ENCODE measurements around the gene FNBP1.

FNBP1 gene

DNA sequence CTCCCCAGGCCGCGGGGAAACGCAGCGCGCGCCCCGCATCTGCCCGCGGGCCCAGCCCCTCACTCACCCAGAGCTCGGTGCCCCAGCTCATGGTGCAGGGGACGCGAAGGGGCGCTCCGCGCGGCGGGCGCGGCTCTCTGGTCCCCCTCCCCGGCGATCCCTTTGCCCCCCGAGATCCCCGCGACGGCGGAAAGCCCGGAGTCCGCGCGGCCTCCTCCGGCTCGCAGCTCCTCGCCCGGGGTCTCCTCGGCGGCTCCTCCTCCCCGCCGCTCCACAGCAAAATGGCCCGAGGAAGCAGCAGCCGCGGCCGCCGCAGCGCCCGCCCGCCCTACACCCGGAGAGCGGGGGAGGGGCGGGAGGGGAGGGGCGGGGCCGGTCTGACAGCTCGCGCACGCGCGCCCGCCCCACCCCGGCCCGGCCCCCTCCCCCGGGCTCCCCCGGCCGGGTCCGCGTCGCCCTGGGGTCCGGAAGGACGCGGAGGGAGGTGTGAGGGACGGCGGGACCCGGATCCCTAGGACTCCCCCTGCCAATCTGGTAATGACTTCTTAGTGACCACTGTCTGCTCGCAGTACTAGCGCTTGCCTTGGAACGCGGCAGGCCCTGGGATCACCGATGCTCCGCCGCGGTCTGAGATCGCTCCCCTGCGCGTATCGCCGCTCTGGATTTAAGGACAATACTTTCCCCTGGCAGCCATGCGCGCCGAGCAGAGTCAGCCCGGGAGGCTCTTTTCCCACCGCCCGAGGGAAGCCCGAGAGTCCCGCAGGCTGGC, at the start of gene FNBP1:
TSS of gene FNBP1 (minus strand) at position 305 of the 769 bp plus-strand sequence. CDS start at position 91, 214 bp downstream.
- DNase-seq: peak; percentile 87

DNA sequence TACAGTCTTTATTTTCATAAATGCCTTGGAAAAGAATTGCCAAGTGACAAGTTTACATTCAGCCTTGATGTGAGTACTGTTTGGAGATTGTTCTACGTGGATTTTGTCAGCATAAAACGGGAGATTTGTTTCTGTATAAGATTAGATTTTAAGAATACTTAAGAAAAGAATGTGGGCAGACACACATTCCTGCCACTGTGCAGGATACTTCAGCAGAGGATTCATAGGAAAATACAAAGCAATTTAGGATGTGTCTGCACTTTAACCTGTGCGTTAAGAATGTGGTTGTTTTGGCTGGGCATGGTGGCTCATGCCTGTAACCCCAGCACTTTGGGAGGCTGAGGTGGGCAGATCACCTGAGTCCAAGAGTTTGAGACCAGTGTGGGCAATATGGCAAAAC, 47.9 kb upstream of the FNBP1 start:
- no peak for DNase-seq

DNA sequence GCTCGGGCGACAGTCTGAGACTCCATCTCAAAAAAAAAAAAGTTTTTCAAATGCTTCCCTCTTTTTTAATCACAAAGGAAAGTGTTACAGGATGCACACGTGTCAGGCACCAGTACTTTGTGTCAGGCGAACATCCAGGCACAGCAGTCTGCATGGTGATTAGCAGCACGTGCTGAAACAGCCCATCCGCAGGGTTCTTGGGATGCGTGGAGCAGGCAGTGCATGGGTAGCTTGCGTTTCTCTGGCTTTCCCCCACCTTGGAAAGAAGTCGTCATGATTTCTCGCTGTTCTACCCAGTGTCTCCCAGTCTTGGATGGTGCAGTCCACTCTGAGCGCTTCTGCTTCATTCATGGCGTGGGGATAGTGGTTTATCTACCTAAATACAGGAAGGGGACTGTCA, 46.2 kb upstream of the FNBP1 start:
- DNase-seq: no peak

DNA sequence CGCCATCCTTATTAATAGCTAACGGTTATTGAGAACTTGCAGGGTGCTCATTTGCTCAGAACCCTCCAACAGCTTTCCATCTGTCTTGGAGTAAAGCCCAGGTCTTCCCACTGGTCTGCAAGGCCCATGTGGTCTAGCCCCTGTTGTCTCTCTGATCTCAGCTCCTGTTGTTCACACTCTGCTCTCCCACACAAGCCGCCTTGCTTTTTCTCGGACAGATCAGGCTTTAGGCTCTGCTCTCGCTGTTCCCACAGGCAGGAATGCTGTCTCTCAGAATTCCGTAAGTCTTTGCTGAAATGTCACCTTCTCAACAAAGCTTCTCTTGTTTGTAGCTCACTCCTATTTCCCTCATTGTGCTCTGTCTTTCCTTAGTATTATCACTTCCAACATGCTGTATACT, 45.1 kb upstream of the FNBP1 start:
- DNase-seq: no peak

DNA sequence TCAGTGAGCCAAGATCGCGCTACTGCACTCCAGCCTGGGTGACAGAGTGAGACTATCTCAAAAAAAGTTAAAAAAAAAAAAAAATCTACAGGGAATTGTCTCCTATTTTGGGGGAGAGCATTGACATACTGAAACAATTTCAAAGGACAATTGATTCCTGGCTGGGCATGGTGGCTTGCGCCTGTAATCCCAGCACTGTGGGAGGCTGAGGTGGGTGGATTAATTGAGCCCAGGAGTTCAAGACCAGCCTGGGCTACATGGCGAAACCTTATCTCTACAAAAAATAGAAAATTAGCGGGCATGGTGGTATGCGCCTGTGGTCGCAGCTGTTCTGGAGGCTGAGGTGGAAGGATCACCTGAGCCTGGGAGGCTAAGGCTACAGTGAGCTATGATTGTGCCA, 41.3 kb upstream of the FNBP1 start:
- no peak for DNase-seq

DNA sequence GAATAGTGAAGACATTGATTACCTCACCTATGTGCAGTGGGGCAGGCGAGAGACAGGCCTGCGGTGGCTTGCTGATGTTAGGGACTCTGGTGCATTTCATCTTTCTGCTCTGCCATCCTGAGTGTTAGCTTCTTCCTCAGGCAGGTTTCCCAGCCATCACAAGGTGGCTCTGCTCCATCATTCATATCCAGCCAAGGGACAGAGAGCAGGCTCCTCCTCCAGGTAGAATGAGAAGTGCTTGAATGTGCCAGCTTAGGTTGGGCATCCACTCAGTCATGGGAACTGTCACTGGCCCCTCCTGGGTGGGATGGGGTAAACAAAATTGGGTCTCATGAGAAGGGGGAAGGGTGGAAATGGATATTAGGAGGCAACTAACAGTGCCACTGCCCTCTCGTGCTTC, 35.6 kb upstream of the FNBP1 start:
- DNase-seq: no peak

DNA sequence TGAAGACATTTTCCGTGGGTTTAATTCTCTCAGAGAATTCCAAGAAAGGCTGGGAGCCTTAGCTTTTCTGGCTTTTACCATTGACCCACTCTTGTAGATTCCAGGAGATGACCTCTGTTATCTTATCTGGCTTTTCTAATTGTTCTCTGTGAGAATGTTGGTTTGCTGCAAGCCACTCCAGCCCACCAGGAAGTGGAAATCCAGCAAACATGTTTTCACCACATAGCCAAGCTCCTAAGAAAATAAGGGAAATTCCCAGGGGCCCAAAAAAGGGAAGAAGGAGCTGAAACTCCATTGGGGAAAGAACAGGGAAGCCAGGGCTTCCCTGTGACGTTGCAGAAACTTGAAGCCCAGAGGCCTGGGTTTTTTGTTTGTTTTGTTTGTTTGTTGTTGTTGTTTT, 30.4 kb upstream of the FNBP1 start:
- peak; percentile 17 for DNase-seq

DNA sequence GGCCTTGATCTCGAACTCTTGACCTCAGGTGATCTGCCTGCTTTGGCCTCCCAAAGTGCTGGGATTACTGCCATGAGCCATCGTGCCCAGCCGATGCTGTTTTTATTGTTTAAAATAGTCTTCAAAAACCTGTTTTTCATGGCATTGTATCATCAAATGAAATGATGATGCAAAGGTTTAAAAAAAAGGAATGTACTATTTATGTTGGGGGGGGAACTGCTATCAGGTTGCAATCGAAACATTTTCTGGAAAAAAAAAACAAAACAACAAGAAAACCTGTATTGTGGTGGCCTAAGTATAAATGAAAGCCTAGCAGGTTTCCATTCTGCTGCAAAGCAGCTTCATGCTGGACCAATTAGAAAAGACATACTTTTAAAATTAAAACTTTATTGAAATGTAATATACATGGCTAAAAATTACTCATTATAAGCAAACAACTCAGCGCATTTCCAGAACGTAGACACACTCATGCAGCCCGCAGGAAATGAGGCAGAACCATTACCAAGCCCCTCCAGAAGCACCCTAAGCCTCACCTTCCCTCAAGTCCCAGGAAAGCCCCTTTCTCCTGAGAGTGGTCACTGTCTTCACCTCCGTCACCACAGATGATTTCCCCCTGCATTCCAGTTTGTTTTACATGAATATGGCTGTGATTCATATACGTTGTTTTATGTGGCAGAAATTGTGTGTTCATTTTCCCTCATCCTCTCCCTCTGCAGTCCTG, 29.7 kb upstream of the FNBP1 start:
- DNase-seq: no peak

DNA sequence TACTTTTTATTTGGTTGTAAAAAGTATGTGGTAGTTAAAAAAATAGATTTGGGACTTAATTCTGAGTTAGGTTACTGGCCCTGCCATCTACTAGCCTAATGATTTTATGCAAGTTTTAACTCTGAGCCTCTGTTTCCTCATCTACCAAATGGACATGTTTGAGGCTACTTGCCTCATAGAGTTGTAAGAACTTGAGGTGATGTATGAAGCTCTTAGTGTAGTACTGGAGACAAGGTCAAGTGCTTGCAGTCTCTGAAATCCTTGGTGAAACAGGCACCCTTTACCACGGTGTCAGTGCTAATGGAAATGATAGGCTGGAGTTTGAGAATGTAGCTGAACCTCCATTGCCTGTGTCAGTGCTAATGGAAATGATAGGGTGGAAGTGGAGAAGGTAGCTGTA, 26.1 kb upstream of the FNBP1 start:
- DNase-seq: no peak

DNA sequence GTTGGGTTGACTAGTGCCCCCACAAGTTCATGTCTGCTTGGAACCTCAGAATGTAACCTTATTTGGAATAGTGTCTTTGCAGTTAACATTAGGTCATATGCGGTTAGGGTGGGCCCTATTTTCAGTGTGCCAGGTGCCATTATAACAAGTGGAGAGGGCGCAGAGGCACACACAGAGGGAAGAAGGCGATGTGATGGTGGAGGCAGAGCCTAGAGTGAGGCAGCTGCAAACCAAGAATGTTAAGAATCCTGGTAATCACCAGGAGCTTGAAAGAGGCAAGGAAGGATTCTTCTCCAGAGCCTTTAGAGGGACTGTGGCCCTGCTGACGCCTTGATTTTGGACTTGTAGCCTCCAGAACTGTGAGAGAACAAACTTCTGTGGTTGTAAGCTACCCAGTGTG, 21.6 kb upstream of the FNBP1 start:
- no peak for DNase-seq

DNA sequence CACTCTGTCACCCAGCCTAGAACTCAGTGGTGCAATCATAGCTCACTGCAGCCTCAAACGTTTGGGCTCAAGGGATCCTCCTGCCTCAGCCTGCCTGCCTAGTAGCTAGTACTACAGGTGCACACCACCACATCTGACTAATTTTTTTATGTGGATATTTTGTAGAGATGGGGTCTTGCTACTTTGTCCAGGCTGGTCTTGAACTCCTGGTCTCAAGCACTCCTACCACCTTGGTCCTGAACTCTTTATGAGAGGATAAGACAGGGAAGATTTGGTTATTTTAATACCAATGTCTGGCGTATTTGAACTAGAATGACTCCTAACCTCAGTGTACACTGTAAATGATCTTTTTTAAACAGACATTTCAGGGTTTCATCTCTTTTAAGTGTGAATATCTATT, 19.8 kb upstream of the FNBP1 start:
- DNase-seq: no peak

DNA sequence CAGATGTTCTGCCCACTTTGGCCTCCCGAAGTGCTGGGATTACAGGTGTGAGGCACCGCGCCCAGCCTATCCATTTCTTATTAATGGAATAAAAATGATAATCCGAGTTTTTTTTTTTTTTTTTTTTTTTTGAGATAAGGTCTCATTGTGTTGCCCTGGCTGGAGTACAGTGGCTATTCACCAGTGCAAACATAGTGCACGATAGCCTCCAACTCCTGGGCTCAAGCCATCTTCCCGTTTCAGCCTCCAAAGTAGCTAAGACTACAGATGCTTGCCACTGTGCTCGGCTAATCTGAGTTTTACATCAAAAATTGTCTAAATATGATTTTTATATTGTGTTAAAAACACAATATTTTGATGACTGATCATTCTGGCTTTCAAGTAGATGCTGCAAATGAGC, 17.3 kb upstream of the FNBP1 start:
- DNase-seq: no peak

DNA sequence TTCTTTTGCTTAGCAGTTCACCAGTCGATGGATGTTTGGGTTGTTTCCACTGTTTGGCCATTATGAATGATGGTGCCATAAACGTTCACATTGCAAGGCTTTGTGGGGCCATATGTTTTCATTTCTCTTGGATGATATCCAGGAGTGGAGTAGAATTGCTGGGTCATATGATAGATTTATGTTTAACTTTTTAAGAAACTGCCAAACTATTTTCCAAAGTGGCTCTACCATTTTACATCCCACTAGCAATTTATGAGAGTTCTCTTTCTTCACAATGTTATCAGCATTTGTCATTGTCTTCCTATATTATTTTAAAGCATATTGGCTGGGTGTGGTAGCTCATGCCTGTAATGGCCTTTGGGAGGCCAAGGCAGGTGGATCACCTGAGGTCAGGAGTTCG, 15.9 kb upstream of the FNBP1 start:
- DNase-seq: no peak

DNA sequence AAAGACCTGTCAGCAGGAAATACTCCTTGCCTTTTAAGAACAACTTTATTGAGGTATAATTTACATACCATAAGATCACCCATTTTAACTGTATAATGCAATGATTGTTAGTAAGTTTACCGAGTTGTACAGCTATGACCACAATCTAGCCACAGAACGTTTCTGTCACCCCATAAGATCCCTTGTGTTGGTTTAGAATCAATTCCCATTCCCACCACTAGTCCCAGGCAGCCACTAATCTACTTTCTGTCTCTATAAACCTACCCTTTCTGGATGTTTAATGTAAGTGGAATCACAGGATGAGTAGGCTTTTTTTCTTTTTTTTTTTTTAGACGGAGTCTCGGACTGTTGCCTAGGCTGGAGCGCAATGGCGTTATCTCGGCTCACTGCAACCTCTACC, 15.2 kb upstream of the FNBP1 start:
- DNase-seq: peak; percentile 35

DNA sequence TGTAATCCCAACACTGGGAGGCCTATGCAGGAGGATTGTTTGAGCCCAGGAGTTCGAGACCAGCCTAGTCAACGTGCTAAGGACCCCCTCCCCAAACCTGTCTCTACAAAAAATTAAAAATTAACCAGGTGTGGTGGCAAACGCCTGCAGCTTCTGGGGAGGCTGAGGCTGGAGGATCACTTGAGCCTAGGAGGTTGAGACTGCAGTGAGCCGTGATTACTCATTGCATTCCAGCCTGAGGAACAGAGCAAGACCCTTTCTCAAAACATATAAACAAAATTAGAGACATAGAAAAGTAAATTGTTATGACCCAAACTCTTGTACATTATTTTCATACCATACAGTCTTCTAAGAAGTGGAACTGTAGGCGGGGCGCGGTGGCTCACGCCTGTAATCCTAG, 11.8 kb upstream of the FNBP1 start:
- no peak for DNase-seq

DNA sequence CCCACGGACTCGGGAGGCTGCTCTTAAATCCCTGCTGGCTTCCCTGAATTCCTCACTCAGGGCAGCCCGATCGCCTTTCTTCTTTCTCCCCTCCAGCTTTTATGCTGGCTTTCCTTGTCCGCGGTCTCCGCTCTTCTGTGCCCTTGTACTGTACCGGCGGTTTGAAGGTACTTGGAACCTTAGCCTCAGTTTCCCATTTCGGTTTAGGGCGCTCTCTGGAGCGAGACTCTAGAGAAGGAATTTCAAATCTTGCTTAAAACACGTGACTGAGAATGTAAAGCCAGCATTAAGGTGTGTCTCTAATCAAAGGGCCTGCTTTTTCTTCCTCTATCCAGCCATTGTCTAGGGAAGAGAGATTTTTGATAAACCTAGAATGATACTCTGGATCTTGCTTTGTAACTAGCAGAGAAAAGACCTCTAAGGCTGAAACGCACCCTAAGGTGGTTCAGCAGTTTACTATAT, 11.4 kb upstream of the FNBP1 start:
- peak; percentile 41 for DNase-seq

DNA sequence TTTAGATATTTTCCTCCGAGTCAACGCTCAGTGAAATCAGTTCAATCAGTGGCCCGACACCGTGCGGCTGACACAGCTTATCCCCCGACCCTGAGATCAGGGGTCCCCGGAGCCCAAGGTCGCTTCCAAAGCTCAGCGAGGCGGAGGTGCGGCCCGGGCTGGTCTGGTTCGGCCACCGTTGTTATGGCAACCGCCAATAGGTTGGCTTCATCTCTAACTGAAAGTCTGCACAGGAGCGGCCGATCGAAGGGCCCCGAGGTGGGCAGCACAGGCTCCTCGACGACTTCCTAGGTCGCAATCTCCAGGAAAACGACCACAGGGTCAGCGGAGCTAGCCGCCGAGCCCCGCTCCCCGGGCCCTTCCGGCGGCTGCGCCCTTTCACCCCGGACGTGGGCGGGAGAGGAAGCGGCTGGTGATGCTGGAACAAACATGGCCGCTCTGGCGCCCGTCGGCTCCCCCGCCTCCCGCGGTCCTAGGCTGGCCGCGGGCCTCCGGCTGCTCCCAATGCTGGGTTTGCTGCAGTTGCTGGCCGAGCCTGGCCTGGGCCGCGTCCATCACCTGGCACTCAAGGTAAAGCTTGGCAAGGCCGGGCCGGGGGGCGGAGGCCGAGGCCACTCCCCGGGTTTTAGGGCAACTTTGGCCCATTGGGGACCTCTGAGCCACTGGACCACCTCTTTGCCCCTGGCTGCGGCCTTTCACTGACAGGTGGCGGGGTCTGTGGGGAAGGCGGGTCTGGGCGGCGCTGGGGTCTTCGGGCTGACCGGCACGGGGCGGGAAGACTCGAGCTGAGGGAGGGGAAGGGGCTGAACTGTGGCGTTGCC, 10.7 kb upstream of the FNBP1 start, which contains the start of gene GPR107:
TSS of gene GPR107 (plus strand) at position 403 of the 821 bp plus-strand sequence. CDS start at position 430, 27 bp downstream.
- peak; percentile 86 for DNase-seq

DNA sequence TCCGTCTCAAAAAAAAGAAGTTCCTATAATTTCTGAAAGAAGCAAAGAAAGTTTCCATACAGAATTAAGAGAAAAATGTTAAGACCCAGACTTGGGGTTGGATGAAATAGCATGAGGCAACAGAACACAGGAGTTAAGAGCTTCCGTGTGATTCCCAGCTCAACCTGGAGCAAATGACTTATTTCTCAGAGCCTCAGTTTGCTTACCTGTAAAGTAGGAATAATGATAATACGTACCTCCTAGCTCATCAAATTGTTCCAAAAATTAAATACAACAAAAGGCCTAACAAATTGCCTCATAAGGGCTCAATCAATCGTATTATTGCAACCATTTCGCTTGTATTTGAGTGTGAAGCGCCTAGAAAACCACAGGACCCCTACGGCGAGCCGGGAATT, 10.1 kb upstream of the FNBP1 start:
- peak; percentile 38 for DNase-seq

DNA sequence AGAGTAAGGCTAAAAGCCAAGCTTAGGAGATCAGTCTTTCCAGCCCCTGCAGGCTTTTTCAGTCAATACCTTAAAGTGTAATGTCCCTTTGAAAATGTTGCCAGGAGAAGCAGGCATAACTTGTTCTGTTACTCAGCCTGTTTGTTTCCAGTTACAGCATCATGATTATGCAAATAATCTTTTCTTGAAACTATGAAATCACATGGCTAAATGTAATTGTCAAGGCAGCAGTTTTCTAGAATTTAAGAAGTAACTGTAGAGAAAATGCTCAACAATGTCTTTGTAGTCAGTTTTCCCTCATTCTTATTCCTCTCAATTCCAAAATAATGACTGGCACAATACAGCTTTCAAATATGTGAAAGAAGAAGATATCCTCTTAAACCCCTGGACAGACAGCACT, 8.9 kb upstream of the FNBP1 start:
- DNase-seq: peak; percentile 20

DNA sequence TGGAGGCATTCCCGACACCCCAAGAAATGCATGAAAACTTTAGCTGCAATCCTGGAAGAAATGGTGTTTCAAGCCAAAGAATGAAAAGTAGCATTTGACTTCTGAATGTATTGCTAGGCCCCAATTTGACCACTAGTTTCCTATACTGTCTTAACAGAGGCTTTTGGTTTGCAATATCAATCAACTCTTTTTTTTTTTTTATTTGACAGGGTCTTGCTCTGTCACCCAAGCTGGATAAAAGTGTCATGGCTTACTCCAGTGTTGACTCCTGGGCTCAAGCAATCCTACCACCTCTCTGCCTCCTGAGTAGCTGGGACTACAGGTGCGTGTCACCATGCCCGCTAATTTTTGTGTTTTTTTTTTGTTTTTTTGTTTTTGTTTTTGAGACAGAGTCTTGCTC, 7.5 kb upstream of the FNBP1 start:
- DNase-seq: no peak

DNA sequence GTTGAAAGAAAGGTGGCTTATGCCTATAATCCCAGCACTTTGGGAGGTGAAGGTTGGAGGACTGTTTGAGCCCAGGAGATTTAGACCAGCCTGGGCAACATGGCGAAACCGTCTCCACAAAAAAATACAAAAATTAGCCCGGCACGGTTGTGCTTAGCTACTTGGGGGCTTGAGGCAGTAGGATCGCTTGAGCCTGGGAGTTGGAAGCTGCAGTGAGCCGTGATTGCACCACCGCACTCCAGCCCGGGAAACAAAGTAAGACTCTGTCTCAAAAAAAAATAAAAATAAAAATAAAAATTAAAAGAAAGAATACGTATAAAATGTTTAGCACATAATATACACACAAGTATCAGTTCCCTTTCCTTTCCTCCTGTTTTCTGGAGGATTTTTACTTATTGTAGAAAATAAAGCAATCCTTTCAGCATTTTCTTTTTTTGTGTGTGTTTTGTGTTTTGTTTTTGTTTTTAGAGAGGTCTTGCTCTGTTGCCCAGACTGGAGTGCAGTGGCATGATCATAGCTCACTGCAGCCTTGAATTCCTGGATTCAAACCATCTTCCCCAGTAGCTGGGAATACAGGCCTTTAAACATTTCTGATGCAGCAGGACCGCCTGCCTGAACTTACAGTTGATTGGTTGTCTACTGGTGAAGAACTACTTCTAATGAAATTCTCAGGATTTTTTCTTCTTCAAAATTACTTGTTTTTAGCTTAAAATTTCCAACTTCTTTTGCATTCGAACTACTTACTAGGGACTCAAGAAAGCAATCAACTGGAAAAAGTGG, 6.6 kb upstream of the FNBP1 start:
- DNase-seq: no peak

DNA sequence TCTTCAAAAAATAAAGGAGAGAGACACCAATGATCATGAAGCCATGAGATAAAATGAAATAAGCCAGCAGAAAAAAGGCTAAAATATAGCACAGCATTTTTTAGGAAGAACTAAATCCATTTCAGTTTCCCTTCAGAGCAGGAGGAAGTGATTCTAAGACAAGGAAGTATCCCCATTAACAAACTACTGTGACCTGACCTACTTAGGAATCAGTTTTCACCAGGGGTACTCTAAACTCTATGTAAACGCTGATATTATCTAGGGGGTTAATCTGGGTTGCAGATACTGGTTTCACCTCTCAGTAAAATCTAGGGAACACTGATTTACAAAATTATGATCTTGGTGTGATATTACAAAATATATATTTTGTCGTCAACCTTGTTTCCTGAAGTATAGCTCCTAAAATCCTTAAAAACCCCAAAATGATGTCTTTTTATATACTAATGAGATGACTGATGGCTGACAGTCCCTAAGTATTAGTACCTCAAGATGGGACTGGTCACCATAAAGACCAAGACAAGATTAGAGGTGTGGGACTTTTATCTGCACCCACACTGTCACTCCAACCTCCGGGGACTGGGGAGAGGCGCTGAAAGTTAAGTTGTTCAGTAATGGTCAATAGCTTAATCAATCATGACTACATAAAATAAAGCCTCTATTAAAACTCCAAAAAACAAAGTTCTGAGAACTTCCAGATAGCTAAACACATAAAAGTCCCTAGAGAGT, 2.9 kb upstream of the FNBP1 start:
- DNase-seq: no peak

All from DMS53 (cell line).